AG09319 (cell line): ENCODE data around the gene RBM22.
A peak's percentile ranks its signal among the peaks of the same experiment; 100 is the strongest.

Experiments used
- DNase-seq: peaks from one replicate; pipeline ENCODE4 v3.0.0-alpha.2; 2010; ENCODE audit warnings: low read depth; ENCODE audit errors: extremely low read depth
- CTCF ChIP-seq: IDR thresholded peaks from 2 replicates; pipeline ENCODE4 v1.5.1; 2011; ENCODE audit warnings: low read depth, mild to moderate bottlenecking, inconsistent platforms, low read length, moderate library complexity

The RBM22 gene

GRCh38 chr5:150729859-150730258, 29.0 kb upstream of the RBM22 start:
- no peak for DNase-seq
- no peak for TF ChIP-seq CTCF

GRCh38 chr5:150723845-150724244, 23.0 kb upstream of the RBM22 start:
- no peak for DNase-seq
- TF ChIP-seq CTCF = no peak

GRCh38 chr5:150710165-150710564, 9.3 kb upstream of the RBM22 start:
- TF ChIP-seq CTCF = peak; percentile 27
- no peak for DNase-seq

GRCh38 chr5:150706776-150707390, 6.0 kb upstream of the RBM22 start:
- no peak for DNase-seq
- no peak for TF ChIP-seq CTCF

- DNase-seq = no peak
- TF ChIP-seq CTCF = no peak
Observed at GRCh38 chr5:150703762-150704161, 2.9 kb upstream of the RBM22 start.

- no peak for TF ChIP-seq CTCF
- DNase-seq = no peak
Observed at GRCh38 chr5:150700246-150700593, 642 bp downstream of the RBM22 start.

GRCh38 chr5:150694612-150695011, 6.2 kb downstream of the RBM22 start:
- DNase-seq = no peak
- no peak for TF ChIP-seq CTCF
